Stomach (tissue), 4 donors: ENCODE results near the gene FTSJ3.

Source experiments
- CTCF ChIP-seq, 7 experiments: fragments of 450-650 bp in 4 of 7; fragments of 200-600 bp in 3 of 7; sonication (generic) in 3 of 7; IDR thresholded peaks; one replicate each; pipeline ENCODE4 v1.5.1; 2016 to 2019; ENCODE audit warnings: antibody characterized with exemption in 7 of 7, control low read depth in 2 of 7, mild to moderate bottlenecking in 1 of 7
- POLR2A ChIP-seq, 4 donors: fragments of 450-650 bp; IDR thresholded peaks; one replicate each; pipeline ENCODE4 v1.6.1; 2016; ENCODE audit warnings: antibody characterized with exemption in 4 of 4, control low read depth in 2 of 4, mild to moderate bottlenecking in 1 of 4, moderate library complexity in 1 of 4

GRCh38 chr17:63820963-63821561, 6.4 kb downstream of the FTSJ3 start:
- TF ChIP-seq CTCF (IDR thresholded peaks at IDR 0.05) = no peak
- TF ChIP-seq POLR2A (IDR thresholded peaks at IDR 0.05) = no peak
